ENCODE measurements around the gene CEP41.
"Not testable (repeated sequence)": the region's sequence is repeated elsewhere in the genome, so short reads cannot be mapped to it uniquely, and the experiment has no call there.

The CEP41 gene

DNA sequence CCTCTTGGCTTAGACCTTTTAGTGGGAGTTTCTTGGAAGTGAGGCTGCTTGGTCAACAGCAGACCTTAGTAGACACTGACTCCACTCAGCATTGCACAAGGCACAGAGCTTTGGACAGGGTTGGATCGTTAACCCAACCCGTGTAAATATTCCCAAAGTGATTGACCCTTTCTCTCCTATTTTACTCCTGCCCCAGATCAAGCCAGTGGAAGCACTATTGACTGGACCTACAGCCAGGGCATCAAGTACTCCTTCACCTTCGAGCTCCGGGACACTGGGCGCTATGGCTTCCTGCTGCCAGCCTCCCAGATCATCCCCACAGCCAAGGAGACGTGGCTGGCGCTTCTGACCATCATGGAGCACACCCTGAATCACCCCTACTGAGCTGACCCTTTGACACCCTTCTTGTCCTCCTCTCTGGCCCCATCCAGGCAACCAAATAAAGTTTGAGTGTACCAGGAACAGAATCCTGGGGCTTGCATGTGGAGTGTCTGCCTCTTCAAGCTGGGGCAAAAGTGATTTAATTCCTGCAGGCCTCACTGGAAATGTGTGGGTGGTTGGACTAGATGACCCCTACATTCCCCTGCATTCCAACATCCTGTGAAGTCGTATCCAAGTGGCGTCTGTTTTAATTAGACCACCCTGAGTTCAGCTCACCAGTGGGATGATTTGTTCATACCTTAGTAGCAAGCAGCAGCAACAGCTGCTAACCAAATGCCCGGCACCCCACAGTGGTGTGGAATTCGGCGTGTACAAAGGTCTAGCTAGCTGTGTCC is 53.0 kb downstream of the CEP41 start:
- DNase-seq (ENCODE audit: low read depth in 2 of 2) = peak; percentile 84 to 85

GRCh38 chr7:130387306-130387627 is 53.5 kb downstream of the CEP41 start:
- no peak for DNase-seq (ENCODE audit: low read depth in 2 of 2)

GRCh38 chr7:130386876-130387275 is 53.9 kb downstream of the CEP41 start:
- DNase-seq (ENCODE audit: low read depth in 2 of 2) = no peak

DNA sequence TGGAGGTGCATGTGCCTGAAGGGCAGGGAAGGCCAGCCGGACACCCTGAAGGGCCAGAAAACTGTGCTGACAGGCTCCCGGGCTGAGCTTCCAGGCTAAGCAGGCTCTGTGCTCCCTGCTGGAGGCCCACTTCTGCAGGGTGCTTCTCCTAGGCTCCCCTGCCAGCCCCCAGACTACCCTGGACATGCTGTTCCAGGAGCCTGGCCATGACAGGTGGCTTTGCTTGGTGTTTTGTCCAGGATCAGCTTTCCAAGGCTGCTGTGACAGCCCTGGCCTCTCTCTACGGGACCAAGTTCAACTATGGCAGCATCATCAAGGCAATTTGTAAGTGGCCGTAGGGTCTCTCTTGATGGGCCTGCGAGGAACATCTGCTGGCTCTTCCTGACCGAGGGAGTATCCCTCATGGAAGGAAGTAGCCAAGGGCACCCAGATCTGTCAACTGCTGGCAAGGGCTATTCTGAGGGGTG is 55.2 kb downstream of the CEP41 start:
- no peak for DNase-seq (ENCODE audit: low read depth in 2 of 2)

GRCh38 chr7:130384841-130385599 is 55.8 kb downstream of the CEP41 start:
- DNase-seq (ENCODE audit: low read depth in 2 of 2) = no peak

- DNase-seq (ENCODE audit: low read depth in 2 of 2) = no peak
Observed at GRCh38 chr7:130384371-130384801, 56.4 kb downstream of the CEP41 start.

DNA sequence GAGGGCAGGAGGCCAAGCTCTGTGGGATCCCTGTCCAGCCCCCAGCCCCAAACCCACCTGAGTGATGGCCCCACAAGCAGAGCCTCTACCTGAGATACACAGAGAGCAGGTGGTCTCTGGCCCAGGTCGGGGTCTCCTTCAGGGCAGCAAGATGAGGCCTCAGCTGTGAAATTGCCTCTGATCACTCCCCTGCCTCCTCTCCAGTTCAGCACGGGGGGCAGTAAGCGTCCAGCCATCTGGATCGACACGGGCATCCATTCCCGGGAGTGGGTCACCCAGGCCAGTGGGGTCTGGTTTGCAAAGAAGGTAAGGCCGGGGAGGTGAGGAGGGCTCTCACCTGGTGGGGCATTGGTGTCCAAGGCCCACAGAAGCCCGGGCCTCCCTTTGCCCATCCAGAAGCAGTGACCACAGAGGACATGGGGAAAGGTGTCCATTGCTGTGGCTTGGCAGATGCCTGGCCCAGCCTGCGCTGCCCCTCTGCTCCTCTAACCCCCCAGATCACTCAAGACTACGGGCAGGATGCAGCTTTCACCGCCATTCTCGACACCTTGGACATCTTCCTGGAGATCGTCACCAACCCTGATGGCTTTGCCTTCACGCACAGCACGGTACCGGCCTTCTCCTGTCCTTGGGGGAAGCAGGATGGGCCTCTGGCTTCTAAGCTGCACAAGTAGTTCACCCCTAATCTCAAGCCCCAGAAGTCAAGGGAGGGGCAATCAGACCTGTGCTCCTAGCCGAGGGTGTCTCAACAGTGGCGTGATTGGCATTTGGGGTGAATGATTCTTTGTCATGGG is 57.4 kb downstream of the CEP41 start:
- no peak for DNase-seq (ENCODE audit: low read depth in 2 of 2)

- no peak for DNase-seq (ENCODE audit: low read depth in 2 of 2)
Observed at GRCh38 chr7:130381468-130382312, 59.1 kb downstream of the CEP41 start.

- no peak for DNase-seq (ENCODE audit: low read depth in 2 of 2)
Observed at GRCh38 chr7:130380861-130381455, 59.9 kb downstream of the CEP41 start.

GRCh38 chr7:130379921-130380860 is 60.6 kb downstream of the CEP41 start, which contains the start of gene CPA1:
TSS of gene CPA1 (plus strand) at chr7:130380494. CDS start at chr7:130380521, 27 bp downstream.
- no peak for DNase-seq (ENCODE audit: low read depth in 2 of 2)

DNA sequence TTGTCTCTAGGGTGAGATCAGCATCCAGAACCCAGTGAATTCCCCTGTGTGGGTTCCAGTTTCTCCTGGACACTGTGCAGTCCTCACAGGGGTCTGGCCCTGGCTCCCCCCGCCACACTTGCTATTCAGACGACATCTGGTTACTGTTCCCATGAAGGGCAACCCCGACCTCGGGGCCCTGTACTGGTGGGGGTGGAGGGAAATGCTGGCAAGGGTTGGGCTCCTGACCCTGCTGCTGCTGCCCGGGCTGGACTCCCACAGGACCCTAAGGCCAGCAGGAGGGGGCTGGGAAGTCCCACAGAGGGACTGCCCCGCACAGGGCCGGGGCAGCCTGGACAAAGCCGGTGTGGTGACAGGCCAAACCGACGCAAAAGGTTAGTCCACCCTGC is 61.3 kb downstream of the CEP41 start:
- DNase-seq (ENCODE audit: low read depth in 2 of 2) = no peak

DNA sequence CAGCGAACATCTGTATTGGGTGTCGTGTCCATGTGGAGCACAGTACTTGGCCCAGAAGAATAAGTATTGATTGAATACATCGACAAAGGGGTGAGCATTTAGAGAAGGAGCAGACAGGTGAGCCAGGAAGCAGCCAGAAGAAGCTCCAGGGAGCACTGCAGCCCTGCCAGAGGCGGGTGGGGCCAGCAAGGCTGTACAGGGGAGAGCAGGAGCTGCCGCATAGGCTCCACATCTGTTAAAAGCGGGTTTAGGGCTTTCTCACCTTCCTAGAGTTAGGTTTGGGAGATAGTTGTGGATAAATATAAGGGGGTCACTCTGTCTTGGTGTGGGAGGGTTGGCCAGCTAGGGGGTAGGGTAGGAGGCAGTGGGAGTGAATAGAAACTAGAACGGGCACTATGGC is 61.8 kb downstream of the CEP41 start:
- DNase-seq (ENCODE audit: low read depth in 2 of 2) = no peak

GRCh38 chr7:130377178-130377577 is 63.6 kb downstream of the CEP41 start:
- no peak for DNase-seq (ENCODE audit: low read depth in 2 of 2)

GRCh38 chr7:130376461-130376860 is 64.4 kb downstream of the CEP41 start:
- DNase-seq (ENCODE audit: low read depth in 2 of 2) = not testable (repeated sequence)

GRCh38 chr7:130374507-130374906 is 66.3 kb downstream of the CEP41 start:
- no peak for DNase-seq (ENCODE audit: low read depth in 2 of 2)

GRCh38 chr7:130372402-130373165 is 68.2 kb downstream of the CEP41 start:
- no peak for DNase-seq (ENCODE audit: low read depth in 2 of 2)

DNA sequence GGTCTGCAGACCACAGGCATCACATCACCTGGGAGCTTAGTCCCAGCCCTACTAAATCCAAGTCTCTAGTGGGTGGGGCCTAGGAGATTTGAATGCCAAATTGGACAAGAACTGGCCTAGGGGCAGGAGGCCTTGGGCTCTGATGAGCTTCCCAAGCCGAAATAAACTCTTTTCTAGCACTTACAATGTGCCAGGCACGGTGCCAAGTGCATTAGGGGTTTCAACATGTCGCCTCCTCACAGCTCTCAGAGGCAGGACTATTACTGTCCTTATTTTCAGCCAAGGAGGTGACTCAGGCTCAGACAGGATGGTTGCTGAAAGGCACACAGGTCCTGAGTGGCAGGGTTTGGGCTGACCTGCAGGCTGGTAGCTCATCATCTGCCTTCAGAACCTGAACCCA is 69.8 kb downstream of the CEP41 start:
- DNase-seq (ENCODE audit: low read depth in 2 of 2) = no peak

- DNase-seq (ENCODE audit: low read depth in 2 of 2) = no peak
Observed at GRCh38 chr7:130369831-130370550, 70.8 kb downstream of the CEP41 start.

Measured in fibroblast of skin of left biceps (primary cell).